ENCODE results near the gene ORAI2. TPM values are rescaled to one million over a fixed set of nuclear protein-coding genes. Genes with fewer than 3 reads are reported as not detected.

The ORAI2 gene
- total and polyA plus RNA-seq, 2 of the 8 experiments (the other 6 are each of a cell fraction or from before 2014, with no cell fraction given): 20.7 to 35.2 TPM

- TF ChIP-seq CHD7 (IDR thresholded peaks at IDR 0.05; ENCODE audit: insufficient replicate concordance, low read length) (no peak), GTF2F1 (IDR thresholded peaks at IDR 0.05; ENCODE audit: borderline replicate concordance, low read depth, low read length) (no peak), EZH2 (IDR thresholded peaks at IDR 0.05; ENCODE audit: low read depth, low read length, severe bottlenecking) (no peak), USF2 (IDR thresholded peaks at IDR 0.05; ENCODE audit: low read length) (no peak), ATF2 (IDR thresholded peaks at IDR 0.05; ENCODE audit: low read length) (no peak), MAFK (IDR thresholded peaks at IDR 0.05; ENCODE audit: low read depth, low read length) (no peak), HDAC2 (IDR thresholded peaks at IDR 0.05; ENCODE audit: borderline replicate concordance in 1 of 2, low read depth in 2 of 2, low read length in 2 of 2) (no peak), KDM5A (IDR thresholded peaks at IDR 0.05; ENCODE audit: low read length) (no peak)
Measured at GRCh38 chr7:102453319-102453718, 19.9 kb downstream of the ORAI2 start (continued).
